Brain microvascular endothelial cell (primary cell): ENCODE results near the gene TATDN2.
"Not testable (repeated sequence)": the region's sequence is repeated elsewhere in the genome, so short reads cannot be mapped to it uniquely, and the experiment has no call there.

Experiments used
- DNase-seq: peaks from one replicate; pipeline ENCODE4 v3.0.0-alpha.2; 2020
- H3K27ac ChIP-seq: fragments of 250-450 bp; sonication (Bioruptor Pico); 2 replicates; pipeline ENCODE4 v1.5.1; 2020; ENCODE audit warnings: mild to moderate bottlenecking, moderate library complexity
- H3K27me3 ChIP-seq: fragments of 250-450 bp; sonication (Bioruptor Pico); replicated peaks from 2 replicates; pipeline ENCODE4 v1.5.1; 2020; ENCODE audit warnings: mild to moderate bottlenecking
- H3K36me3 ChIP-seq: fragments of 250-450 bp; sonication (Bioruptor Pico); replicated peaks from 2 replicates; pipeline ENCODE4 v1.5.1; 2020; ENCODE audit warnings: mild to moderate bottlenecking
- H3K4me3 ChIP-seq: 2 replicates; pipeline ENCODE4 v1.5.1; 2011; ENCODE audit warnings: low read depth, mild to moderate bottlenecking, control low read depth, low read length, moderate library complexity
- in situ Hi-C: cut with HindIII; loops from 2 replicates; pipeline ENCODE4 v1.10.0; 2017; ENCODE audit warnings: low sequenced_read_pairs, low pct_ligation_motif_present
- TF ChIP-seq, protein P1 (sequence below): IDR thresholded peaks from 2 replicates; pipeline ENCODE4 v1.5.1; 2011; ENCODE audit warnings: low read depth, mild to moderate bottlenecking, moderate library complexity, low read length, control low read depth, inconsistent platforms; ENCODE audit errors: missing control alignments

The TATDN2 gene

DNA sequence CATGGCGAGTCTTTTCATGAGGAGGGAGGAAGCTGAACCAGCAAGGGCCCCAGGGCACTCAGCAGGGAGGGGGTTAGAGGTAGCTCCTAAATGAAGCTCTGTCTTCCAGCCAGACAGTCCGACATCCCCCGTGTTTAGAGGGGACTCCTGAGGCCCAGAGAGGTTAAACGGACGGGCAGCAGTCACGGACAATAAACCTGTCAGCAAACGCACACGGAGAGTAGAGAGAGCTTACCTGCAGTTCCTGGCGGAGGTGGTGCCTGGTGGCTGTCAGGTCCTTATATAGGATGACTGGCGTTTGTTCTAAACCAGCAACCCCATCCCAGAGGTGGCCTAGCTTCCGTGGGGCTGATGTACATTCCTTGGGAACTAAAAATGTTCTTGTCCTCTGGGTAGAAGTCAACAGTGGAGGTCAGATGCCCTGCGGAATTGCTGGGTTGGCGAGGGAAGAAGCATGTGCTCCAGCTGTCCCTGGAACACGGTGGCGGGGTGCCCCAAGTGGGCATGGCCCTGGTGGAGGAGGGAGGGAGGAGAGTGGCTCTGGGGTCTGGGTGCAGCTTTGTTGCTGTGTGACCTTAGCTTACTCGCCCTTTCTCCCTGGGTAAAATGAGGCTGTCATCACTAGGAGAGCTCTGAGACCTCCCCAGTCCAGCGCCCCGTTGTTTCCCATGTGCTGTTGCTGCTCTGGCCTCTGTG is 42.4 kb downstream of the TATDN2 start:
- no peak for DNase-seq
- TF ChIP-seq, protein P1, sequence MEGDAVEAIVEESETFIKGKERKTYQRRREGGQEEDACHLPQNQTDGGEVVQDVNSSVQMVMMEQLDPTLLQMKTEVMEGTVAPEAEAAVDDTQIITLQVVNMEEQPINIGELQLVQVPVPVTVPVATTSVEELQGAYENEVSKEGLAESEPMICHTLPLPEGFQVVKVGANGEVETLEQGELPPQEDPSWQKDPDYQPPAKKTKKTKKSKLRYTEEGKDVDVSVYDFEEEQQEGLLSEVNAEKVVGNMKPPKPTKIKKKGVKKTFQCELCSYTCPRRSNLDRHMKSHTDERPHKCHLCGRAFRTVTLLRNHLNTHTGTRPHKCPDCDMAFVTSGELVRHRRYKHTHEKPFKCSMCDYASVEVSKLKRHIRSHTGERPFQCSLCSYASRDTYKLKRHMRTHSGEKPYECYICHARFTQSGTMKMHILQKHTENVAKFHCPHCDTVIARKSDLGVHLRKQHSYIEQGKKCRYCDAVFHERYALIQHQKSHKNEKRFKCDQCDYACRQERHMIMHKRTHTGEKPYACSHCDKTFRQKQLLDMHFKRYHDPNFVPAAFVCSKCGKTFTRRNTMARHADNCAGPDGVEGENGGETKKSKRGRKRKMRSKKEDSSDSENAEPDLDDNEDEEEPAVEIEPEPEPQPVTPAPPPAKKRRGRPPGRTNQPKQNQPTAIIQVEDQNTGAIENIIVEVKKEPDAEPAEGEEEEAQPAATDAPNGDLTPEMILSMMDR = no peak
- Histone ChIP-seq H3K27me3 (no peaks in the 10 kb centered on the region), H3K27ac (no peak overlapping the region), H3K4me3 (no peak overlapping the region), H3K36me3 (peaks cover 25% of the 10 kb centered on the region)
- in situ Hi-C loops = no loop called here

DNA sequence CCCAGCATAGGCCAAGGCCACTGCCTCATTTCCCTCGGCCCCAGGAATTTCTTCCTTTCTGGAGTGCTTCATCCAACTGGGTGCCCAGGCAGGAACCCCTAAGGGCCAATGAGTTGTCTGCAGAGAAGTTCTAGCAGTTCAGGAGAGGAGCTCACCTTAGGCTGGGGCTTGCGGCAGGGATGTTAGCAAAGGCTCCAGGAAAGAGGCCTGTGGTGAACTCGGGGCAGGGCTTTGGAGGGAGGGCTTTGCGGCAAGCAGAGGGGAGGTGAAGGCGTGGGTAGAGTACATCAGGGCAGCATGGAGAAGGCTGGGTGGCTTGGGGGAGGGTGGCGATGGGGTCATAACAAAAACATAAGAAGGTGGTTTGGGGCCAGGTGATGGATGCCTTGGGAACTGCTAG is 43.4 kb downstream of the TATDN2 start:
- no peaks in the 10 kb centered on the region for H3K27me3 ChIP-seq
- in situ Hi-C loops = no loop called here
- H3K36me3 ChIP-seq = peaks cover 19% of the 10 kb centered on the region
- no peak overlapping the region for H3K4me3 ChIP-seq
- TF ChIP-seq, protein P1 = no peak
- no peak for DNase-seq
- H3K27ac ChIP-seq = no peak overlapping the region

DNA sequence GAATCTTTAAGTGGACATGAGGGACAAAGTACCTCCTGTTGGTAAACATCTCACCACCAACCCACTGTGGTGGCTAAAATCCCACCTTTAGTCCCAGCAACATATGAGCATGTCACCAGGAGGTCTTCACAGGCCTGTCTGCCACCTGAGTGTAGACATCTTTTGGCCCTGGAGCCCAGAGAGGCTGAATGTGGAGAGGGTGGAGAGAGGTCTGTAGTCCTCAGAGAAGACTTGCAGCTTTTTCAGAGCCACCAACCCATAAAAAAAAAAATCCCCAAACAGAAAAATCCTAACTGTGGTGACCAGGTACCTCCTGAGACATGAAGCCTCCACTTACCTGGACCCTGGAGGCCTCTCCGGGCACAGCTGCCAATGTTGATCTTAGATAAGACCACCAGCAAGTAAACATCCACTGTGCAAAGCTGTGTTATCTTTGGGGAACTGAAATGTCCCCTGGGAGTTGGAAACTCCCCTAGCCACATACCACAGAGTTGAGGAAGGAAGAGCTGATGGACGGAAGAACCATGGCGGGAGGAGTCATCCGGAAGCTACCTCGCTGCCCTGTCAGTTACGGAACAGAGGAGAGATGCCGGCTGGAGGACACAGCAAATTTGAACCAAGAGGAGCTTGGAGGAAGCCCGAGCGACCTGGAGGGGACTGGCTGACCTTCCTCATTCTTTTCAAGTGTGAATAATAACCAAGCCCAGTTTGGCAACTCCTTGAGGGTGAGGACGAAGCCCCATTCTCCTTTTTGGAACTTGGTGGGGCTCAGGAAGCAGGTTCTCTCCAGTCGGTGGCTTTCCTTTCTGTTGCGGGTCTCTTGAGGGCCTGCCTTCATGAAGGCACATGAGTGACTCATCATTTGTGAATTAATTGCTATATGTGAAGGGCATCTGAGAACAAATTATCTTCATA is 44.5 kb downstream of the TATDN2 start, which contains the start of gene GHRL:
Gene GHRL (minus strand): TSS at position 443 of the 915 bp plus-strand sequence. CDS start 2,767 bp downstream, outside the sequence.
- no peaks in the 10 kb centered on the region for H3K27me3 ChIP-seq
- H3K36me3 ChIP-seq = peaks cover 24% of the 10 kb centered on the region
- DNase-seq = peak; percentile 58
- in situ Hi-C loops = no loop called here
- H3K27ac ChIP-seq = no peak within 1 kb of the TSS
- TF ChIP-seq, protein P1 = no peak
- no peak within 1 kb of the TSS for H3K4me3 ChIP-seq

DNA sequence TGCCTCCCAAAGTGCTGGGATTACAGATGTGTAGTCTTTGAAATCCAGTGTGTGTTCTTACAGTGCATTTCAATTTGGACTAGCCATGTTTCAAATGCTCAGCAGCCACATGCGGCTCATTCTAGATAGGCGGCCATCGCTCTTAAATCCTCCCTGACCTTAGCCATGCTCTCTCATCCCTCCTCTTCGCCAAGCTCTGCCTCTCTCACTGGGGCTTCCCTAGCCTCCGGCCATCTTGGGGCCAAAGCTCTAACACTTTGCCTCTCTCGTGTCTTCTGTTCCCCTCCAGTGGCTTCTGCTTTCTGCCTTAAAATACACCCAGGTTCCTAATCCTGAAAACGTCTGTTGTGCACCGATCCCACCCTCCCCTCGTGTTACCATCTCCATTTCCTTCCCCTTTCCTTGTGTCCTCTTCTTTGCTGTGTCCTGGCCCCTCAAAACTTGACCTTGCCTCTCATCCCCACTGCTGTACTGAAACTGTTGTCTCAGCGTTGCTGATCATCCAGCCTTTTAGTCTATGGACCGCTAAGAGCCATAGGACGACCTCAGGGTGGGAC is 45.8 kb downstream of the TATDN2 start:
- Histone ChIP-seq H3K4me3 (no peak overlapping the region), H3K27me3 (no peaks in the 10 kb centered on the region), H3K27ac (no peak overlapping the region), H3K36me3 (peaks cover 14% of the 10 kb centered on the region)
- DNase-seq = no peak
- TF ChIP-seq, protein P1 = no peak
- in situ Hi-C loops = no loop called here

DNA sequence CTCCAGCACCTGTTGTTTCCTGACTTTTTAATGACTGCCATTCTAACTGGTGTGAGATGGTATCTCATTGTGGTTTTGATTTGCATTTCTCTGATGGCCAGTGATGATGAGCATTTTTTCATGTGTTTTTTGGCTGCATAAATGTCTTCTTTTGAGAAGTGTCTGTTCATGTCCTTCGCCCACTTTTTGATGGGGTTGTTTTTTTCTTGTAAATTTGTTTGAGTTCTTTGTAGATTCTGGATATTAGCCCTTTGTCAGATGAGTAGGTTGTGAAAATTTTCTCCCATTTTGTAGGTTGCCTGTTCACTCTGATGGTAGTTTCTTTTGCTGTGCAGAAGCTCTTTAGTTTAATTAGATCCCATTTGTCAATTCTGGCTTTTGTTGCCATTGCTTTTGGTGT is 49.8 kb downstream of the TATDN2 start:
- in situ Hi-C loops, H3K4me3 ChIP-seq, H3K27me3 ChIP-seq, H3K27ac ChIP-seq, DNase-seq: not testable (repeated sequence)
- peaks cover 42% of the 10 kb centered on the region for H3K36me3 ChIP-seq

DNA sequence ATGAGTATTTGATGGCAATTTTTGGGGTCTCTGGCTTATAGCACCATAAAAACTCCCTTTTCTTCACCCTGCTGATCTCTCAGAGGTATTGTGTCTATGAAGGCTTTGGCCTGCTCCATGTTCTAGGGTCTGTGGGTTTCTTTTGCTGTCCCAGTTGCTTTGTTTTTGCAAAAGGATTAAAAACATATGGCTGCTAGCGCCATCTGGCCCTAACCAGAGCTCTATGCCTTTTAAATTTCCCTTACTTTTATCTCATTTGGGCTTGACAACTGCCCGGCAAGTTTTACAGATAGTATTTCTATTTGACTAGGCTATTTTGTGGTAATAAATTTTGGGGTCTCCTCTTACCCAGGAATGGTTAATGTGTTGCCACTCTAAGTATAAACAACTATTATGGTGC is 50.9 kb downstream of the TATDN2 start:
- Histone ChIP-seq H3K27ac (no peak overlapping the region), H3K4me3 (no peak overlapping the region), H3K36me3 (peaks cover 53% of the 10 kb centered on the region), H3K27me3 (no peaks in the 10 kb centered on the region)
- in situ Hi-C loops = no loop called here
- TF ChIP-seq, protein P1 = peak; percentile 22
- DNase-seq = no peak
